Pancreas (tissue), 10 donors: ENCODE data around the gene PCAT6. TPM values are rescaled to one million over a fixed set of nuclear protein-coding genes. Genes with fewer than 3 reads are reported as not detected.

Source experiments
- ATAC-seq, 4 donors: fragments of 200-7000 bp; cut with Tn5 transposase; one replicate each; pipeline versions ENCODE4 v1.8.0 to v1.9.1; 2020; ENCODE audit warnings: mild to moderate bottlenecking in 4 of 4, moderate library complexity in 4 of 4
- DNase-seq, 6 donors: peaks; one replicate each; pipeline ENCODE4 v3.0.0-alpha.2; 2020
- FAIRE-seq: peaks from 2 replicates; lab custom pipeline; 2012; peaks lifted over from hg19 to GRCh38; lab: Jason Lieb, UNC
- H3K27ac ChIP-seq, 4 donors: fragments of 200-600 bp; sonication (generic); 1 replicate in 3 of 4; 2 replicates in 1 of 4; pipeline versions ENCODE4 v1.5.0 to v1.8.0; 2020
- H3K27me3 ChIP-seq, 4 donors: fragments of 200-600 bp; one replicate each; pipeline ENCODE4 v1.8.0; 2021
- H3K36me3 ChIP-seq, 3 donors: fragments of 200-600 bp; sonication (generic) in 1 of 3; one replicate each; pipeline versions ENCODE4 v1.5.0 to v1.8.0; 2020 to 2021
- H3K4me1 ChIP-seq, 3 donors: fragments of 200-600 bp; one replicate each; pipeline ENCODE4 v1.8.0; 2021
- H3K4me3 ChIP-seq, 4 donors: fragments of 200-600 bp; sonication (generic) in 2 of 4; one replicate each; pipeline versions ENCODE4 v1.5.0 to v1.8.0; 2020 to 2021
- H3K9me3 ChIP-seq, 4 donors: fragments of 200-600 bp; one replicate each; pipeline ENCODE4 v1.8.0; 2021
- CTCF ChIP-seq, 4 donors: fragments of 200-600 bp; sonication (generic) in 3 of 4; IDR thresholded peaks; one replicate each; pipeline versions ENCODE4 v1.5.0 to v1.8.0; 2021; ENCODE audit warnings: antibody characterized with exemption in 4 of 4
- WGBS, 2 donors: extraction: QIAGEN DNeasy Blood & Tissue Kit; methylation state at CpG; one replicate each; pipeline ENCODE4 v1.1.7; 2013; 5-methylcytosine and 5-hydroxymethylcytosine counted together
- intact Hi-C, 3 donors: fragments of 100-400 bp; cut with DNase I; formaldehyde crosslinking; loops; one replicate each; pipeline versions ENCODE4 v1.11.1 to v1.14.2; 2022
- polyA plus RNA-seq, 2 donors: library from polyadenylated mRNA; stranded (reverse); fragments of 200-250 nt; gene quantifications; one replicate each; pipeline ENCODE4 v1.2.3, GENCODE V29; 2013
- total RNA-seq, 6 donors: library from RNA; stranded (reverse); fragmentation: NEBNext Ultra II Directional in 4 of 6; extraction: Animal tissue kit (Norgen Biotek cat#: 25700) in 4 of 6; gene quantifications; one replicate each; pipeline versions ENCODE4 v1.2.1 to v1.2.4, GENCODE V29; 2021 to 2023
- donor health status: healthy with polysubstance abuse.
- donor health status: DM: no; HTN: no; CAD: no; lungs with moderate emphysema.
- donor health status: DM: no; HTN: no; CAD: no.
- donor health status: control.
- donor health status: control.
- donor health status: Bipolar disorder and iron deficiency.
- donor health status: DM: yes; HTN: yes; CAD: no.
- donor health status: DM: no; HTN: no; CAD: no.
- donor health status: DM: no; HTN: no; CAD: no.
- donor health status: DM: yes; HTN: yes; CAD: no.

PCAT6 gene
- total and polyA plus RNA-seq, 8 donors: 0.31 to 2.5 (median 0.82) TPM

- intact Hi-C loops: no loop called here
- no peaks in the 10 kb centered on the region for H3K36me3 ChIP-seq
- FAIRE-seq (no peak), ATAC-seq (no peak), DNase-seq (no peak)
- no peaks in the 10 kb centered on the region for H3K9me3 ChIP-seq
- WGBS, 2 donors: 70 to 73% methylated on average over 5 of the region's 5 CpGs
- no peaks in the 10 kb centered on the region for H3K4me1 ChIP-seq
- TF ChIP-seq CTCF (IDR thresholded peaks at IDR 0.05): no peak
- no peak overlapping the region for H3K4me3 ChIP-seq
- H3K27me3 ChIP-seq: no peaks in the 10 kb centered on the region
- no peak overlapping the region for H3K27ac ChIP-seq
Observed at GRCh38 chr1:202837746-202838262, 27.1 kb downstream of the PCAT6 start.

- 74 to 84% methylated on average over 11 of the region's 11 CpGs for WGBS, 2 donors
- H3K27me3 ChIP-seq: no peaks in the 10 kb centered on the region
- DNase-seq (no peak), FAIRE-seq (no peak), ATAC-seq (no peak)
- no peaks in the 10 kb centered on the region for H3K36me3 ChIP-seq
- H3K4me1 ChIP-seq: no peaks in the 10 kb centered on the region
- TF ChIP-seq CTCF (IDR thresholded peaks at IDR 0.05): no peak
- intact Hi-C loops: no loop called here
- H3K27ac ChIP-seq: no peak overlapping the region
- no peak overlapping the region for H3K4me3 ChIP-seq
- H3K9me3 ChIP-seq: no peaks in the 10 kb centered on the region
Observed at GRCh38 chr1:202843081-202843480, 32.3 kb downstream of the PCAT6 start.

GRCh38 chr1:202844259-202844658 is 33.5 kb downstream of the PCAT6 start:
- H3K27ac ChIP-seq: no peak overlapping the region
- WGBS, 2 donors: 86 to 91% methylated on average over 5 of the region's 5 CpGs
- intact Hi-C loops: no loop called here
- ATAC-seq: no peak
- no peaks in the 10 kb centered on the region for H3K36me3 ChIP-seq
- DNase-seq: no peak
- no peaks in the 10 kb centered on the region for H3K9me3 ChIP-seq
- no peak for TF ChIP-seq CTCF (IDR thresholded peaks at IDR 0.05)
- no peaks in the 10 kb centered on the region for H3K4me1 ChIP-seq
- no peak overlapping the region for H3K4me3 ChIP-seq
- H3K27me3 ChIP-seq: no peaks in the 10 kb centered on the region
- no peak for FAIRE-seq

- no peaks in the 10 kb centered on the region for H3K4me1 ChIP-seq
- no peak overlapping the region for H3K27ac ChIP-seq
- no peak for DNase-seq
- ATAC-seq: no peak
- H3K9me3 ChIP-seq: no peaks in the 10 kb centered on the region
- H3K36me3 ChIP-seq: no peaks in the 10 kb centered on the region
- no peak for TF ChIP-seq CTCF (IDR thresholded peaks at IDR 0.05)
- FAIRE-seq: no peak
- 55% methylated on average over 6 of the region's 6 CpGs for WGBS, 2 donors
- intact Hi-C loops: no loop called here
- H3K27me3 ChIP-seq: no peaks in the 10 kb centered on the region
- no peak overlapping the region for H3K4me3 ChIP-seq
Observed at GRCh38 chr1:202844935-202845334, 34.2 kb downstream of the PCAT6 start.

- ATAC-seq (no peak), DNase-seq (no peak), FAIRE-seq (no peak)
- no peak for TF ChIP-seq CTCF (IDR thresholded peaks at IDR 0.05)
- Histone ChIP-seq H3K27ac (no peak overlapping the region), H3K27me3 (no peaks in the 10 kb centered on the region), H3K9me3 (no peaks in the 10 kb centered on the region), H3K36me3 (no peaks in the 10 kb centered on the region), H3K4me1 (no peaks in the 10 kb centered on the region), H3K4me3 (no peak overlapping the region)
- intact Hi-C loops: no loop called here
- WGBS, 2 donors: 43 to 65% methylated on average over 2 of the region's 2 CpGs
Observed at GRCh38 chr1:202848191-202848542, 37.4 kb downstream of the PCAT6 start.
